ENCODE results near the gene GLDN.

The GLDN gene

DNA sequence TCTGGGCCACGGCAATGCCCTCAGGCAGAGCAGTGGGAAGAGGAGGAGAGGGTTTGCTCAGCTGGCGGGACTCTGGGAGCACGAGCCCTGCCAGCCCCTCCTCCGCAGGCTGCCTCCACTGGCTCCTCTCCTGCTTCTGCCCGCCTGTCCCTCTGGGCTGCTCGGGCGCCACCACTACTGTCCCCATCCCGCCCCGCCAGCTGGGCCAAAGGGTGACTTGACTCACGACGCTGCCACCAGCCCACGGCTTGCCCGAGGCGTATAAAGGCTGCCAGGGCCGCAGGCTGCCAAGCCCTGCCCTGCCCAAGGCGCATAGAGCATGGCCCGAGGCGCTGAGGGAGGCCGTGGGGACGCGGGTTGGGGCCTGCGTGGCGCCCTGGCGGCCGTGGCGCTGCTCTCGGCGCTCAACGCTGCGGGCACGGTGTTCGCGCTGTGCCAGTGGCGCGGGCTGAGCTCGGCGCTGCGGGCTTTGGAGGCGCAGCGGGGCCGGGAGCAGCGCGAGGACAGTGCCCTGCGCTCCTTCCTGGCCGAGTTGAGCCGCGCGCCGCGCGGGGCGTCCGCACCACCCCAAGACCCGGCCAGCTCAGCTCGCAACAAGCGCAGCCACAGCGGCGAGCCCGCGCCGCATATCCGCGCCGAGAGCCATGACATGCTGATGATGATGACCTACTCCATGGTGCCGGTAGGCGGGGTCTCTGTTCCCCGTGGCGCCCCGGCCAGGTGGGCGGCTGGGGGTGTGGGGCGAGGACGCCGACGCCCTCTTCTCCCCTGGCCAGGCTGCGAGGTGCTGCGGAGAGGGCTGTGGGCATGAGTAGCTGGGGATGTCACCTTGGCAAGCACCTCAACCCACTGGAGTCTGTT is at the start of gene GLDN:
TSS of gene GLDN (plus strand) at position 290 of the 861 bp plus-strand sequence. CDS start at position 320, 30 bp downstream.
- no peak for FAIRE-seq

DNA sequence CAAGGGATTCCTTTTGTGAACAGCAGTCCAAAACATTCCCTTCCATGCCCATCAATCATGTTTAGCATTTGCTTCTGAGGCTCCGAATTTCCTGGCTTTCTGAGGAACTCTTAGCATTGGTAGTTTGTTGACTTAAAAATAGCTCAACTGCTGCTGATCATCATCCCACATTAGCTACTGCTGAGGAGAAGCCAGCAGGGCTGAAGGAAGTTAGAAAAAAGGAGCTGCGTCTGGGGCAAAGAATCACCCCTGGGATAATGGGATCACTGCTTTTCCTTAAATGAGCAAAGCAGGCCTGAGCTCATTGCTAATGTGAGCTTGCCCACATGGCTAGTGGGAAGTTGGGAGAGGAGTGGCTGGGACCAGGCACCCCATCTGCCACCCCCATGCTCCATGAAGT is 42.8 kb upstream of the GLDN start:
- FAIRE-seq: no peak

DNA sequence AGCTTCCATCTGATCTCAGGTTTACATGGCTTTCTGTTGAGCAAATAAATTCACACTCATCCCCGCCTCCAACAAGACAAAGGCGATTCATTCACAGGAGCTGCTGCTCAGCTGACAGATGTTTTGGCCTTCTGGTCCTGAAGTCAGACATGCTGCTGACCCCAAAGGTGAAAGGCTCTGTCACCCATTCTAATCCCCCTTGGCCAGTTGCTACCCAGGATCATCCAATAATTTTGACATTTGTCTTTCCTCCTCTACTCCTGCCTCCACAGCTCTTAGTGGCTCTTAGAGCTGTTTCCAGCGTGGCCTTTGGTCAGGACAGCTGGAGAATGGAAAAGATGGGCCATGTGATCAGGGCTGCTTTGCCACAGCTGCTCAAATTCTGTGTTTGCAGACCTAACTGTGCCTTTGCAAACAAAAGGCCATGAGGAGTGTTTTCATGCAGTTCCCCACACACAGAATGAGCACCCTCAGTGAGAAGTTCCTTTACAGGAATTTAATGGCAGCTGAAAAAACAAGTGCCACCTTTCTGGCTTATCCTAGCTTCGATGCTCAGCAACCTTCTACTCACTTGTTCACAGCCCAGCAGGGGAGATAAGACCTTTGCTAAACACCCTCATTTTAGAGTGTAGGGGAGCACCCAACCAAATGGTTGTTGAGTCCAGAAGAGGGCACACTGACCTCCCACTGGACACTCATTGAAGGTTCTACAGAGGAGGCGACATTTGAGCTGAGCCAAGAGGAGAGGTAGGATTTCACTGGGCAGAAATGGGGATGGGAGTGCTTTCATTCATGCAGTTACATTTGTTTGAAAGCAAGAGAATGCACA is 42.1 kb upstream of the GLDN start:
- no peak for FAIRE-seq

DNA sequence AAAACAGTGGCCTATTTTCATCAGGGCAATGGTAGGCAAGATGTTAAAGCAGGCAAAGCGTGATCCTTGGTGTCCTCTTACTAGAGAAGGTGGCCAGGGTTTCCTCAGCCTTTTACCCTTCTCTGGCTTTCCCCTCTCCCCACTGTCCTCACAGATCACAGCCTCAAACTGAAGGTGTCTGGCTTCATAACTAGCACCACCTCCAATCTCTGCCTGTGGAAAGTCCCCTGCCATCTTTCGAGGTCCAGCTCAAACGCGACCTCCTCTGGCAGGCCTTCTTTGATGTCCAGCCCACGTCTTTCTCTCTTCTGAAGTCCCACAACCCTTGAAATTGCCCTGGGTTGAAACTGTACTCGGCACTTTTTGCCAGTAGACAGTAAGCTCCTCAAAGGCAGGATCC is 39.0 kb upstream of the GLDN start:
- FAIRE-seq: no peak

DNA sequence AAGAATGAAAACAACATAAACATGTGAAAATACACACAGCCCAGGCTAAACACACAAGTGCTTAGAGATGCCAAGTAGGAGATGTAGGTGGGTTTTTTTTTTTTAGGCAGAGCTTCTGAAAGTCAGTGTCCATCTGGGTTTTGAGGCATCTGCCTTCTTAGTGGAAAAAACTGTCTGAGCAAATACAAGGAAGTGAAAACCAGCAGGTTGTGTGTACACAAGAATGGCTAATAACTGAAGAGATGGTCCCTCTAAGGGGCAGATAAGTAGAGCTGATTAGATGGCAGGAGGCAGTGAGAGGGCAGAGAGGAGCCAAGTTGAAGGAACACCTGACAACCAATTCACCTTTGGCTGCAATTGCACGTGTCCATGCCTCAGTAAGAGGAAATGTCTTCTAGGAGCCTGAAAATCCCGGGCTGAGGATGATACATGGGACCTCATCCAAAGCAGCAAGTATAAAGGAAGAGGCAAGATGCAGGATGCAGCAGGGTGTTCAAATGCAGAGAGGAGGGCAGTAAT is 37.9 kb upstream of the GLDN start:
- FAIRE-seq: no peak

DNA sequence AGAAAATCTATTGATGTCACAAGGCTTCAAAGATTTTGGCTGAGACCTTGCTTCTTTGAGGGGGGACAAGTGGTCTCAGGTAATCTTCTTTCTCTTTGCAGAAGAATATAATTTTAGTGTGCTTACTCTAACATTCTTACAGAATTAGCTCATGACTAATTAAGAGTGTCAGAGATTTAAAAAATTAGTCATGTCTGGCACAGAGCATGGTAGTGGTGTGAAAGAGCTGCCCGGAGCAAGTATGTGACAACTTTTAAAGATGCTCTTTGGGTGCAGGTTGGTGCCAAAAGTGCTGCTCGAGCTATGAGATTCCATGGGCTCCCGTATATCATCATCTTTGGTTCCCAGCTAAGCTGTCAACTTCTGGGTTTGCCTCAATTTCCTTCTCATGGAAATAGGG is 34.1 kb upstream of the GLDN start:
- FAIRE-seq: no peak

DNA sequence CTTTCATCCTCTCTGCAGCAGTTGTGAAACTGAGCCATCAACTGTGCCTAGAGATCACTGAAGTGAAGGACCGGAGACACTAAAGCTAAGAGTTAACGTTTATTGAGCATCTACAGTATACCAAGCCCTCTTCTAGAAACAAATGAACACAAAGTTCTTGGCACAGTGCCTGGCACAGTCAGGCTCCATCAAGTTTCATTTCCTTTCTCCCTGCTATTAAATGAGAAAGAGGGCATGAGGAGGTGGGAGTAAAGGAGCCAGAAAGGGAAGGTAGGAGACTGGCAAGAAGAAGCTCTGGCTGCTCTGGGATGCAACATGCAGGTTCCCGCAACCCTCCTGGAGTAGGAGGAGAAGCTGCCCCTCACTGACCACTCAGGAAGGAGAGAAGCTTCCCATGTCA is 33.6 kb upstream of the GLDN start:
- FAIRE-seq: no peak

DNA sequence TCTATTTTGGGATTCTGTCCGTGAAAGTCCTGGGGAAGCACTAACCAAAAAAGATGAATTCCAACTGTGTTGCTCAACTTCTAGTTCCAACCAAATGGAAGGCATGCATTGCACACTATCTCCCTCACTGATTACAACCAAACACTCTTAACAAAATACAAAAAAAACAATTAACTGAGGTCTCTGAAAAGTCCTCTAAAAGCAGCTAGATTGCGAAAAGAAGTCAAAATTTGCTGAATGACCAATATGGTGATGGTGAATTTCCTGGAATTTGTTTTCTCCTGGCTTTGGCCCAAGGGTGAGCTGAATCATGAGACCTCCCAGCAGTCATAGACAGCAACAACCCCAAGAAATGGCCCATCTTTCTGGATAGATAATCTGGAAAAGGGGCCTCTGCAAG is 31.4 kb upstream of the GLDN start:
- no peak for FAIRE-seq

DNA sequence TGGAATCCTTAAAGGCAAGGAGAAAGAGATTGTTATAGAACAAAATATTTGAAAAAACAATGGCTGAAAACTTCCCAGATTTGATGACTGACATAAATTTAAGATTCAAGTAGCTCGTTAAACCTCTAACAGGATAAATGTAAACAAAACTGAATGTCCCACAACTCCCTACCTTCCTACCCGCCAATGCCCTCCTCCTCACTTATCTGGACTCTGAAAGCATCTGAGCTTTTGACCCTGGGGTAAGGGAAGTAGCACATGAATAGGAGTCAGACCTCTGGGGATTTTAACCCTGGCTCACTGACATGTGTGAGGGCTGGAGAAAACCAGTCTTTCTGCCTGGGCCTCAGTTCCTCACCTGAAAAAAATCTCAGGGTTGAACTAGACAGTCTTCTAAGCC is 29.9 kb upstream of the GLDN start:
- FAIRE-seq: no peak

DNA sequence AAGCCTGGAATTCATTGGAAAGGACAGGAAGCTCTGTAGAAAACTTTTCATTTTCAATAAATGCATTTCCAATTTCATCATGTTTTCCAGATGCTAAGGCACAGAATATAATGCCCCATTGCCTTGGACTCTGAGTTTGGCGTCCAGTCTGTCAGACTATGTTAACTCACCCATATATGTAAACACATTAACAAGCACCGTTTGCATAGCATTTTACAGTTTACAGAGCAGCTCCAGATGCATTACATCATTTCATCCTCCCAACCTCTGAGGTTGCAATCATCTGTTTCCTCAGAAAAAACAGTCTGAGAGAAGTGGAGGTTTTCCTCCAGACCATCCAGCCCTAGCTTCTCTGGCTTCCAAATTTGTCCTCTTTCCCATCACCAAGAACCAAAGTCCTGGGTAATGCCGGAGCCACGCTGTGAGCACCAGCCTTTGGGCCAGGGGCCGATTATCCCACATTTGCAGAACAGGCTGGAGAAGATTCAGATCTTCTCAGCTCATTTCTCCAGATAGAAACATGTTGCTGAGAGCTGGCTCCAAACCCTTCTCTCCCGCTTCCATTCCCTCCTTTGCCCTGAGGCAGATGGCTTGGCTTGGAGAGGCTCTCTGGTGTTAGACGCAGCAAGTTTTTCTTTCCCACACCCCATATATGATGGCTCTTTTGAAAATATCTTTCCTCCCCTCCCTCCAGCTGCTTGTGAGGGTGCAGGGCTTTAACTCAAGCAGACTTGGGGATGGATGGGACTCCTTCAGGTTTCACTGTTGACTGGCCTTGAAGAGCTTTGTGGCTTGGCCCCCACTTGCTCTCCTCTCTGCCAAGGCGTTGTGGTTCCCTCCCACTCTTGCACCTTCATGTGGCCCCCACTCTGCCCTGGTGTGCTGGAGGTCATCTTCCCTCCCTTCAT is 29.0 kb upstream of the GLDN start:
- FAIRE-seq: no peak

DNA sequence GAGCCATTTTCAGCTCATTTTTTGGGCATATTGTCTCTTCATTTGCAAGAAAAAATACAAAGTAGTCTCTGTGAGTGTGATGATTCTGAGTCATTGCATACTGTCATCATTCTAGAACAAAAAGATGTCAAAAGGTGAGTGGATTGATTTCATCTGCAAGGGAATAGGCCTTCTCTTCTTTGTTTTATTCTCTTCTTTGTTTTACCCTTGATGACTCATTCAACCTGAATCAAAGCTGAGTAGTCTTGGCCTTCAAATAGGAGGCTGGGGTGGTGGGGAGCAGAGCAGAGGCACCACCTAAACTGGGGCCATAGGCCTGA is 28.4 kb upstream of the GLDN start:
- no peak for FAIRE-seq

DNA sequence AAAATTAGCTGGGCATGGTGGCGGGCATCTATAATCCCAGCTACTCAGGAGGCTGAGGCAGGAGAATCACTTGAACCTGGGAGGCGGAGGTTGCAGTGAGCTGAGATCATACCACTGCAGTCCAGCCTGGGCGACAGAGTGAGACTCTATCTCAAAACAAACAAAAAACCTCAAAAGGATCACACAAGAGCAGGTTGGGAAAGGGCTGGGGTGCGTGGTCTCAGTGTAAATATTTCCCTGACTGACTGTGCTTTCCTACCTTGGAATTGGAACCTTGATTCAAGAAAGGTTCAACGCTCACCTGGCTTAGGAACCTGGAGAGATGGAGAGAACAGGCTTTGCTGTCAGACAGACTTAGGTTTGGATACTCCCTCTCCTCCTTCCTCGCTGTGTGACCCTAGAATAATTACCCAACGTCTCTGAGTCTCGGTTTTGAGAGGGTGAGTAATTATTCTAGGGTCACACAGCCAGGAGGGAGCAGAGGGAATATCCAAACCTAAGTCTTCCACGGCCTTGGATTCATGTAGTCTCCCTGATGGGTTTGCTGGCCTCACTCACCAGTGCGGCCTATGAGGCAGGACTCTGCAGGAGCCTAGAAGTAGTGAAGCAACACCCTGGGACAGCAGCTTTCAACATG is 27.7 kb upstream of the GLDN start:
- FAIRE-seq: no peak

DNA sequence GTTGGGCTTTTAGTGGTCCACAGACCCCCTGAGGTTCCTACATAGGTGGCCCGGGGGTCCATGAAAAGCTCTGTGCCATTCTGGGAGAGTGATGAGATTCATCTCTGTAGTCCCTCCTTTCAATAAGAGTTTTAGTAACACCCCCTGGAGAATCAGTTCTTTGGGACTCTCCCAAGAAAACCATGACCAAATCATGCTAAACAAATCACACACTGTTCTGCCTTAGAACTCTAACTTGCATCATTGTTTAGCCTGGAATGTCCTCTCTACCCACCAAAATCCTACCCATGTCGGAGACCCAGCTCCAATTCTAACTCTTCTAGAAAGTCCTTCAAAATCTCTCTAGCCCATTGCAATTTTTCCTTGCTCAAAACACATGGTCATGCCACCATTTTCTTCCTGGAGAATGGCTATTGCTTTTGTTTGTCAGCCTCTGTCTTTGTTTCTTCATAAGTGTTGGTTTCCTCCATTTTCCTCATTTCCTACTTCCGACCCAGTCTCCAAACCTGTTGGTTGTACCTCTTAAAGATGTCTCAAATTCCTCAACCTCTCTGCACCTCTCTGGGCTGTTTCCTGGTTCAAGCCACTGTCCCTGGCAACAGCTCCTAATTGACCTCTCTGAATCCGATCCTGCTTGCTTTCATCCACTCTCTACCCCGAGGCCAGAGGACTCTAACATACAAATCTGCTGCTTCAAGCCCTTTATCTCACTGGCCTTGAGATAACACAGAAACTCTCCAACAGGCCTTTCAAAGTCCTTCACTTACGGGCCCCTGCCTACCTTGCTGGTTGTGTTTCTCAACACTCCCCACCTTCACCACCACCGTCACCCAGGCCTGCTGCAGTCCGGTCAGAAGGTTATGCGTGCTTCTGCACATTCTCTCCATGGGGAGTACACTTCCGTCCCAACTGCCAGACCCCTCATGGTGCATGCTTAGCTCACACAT is 26.8 kb upstream of the GLDN start:
- FAIRE-seq: no peak

DNA sequence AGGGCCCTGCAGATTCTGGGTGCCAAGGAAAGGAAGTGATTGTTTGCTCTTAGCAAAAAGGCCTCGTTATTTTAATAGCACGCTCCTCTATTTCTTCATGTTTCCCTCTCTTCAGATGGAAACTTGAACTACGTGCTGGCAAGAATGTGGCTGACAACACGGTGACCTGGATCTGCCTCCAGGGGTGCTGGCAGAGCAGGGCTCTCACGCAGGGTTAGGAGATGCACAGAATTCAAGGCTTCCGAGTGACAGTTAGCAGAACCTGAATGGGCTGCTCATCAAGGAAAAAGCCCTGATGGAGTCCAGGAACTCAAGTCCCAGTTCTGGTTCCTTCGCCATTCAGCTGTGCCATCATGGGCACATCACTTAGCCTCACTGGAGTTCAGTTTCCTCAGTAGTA is 25.7 kb upstream of the GLDN start:
- FAIRE-seq: no peak

DNA sequence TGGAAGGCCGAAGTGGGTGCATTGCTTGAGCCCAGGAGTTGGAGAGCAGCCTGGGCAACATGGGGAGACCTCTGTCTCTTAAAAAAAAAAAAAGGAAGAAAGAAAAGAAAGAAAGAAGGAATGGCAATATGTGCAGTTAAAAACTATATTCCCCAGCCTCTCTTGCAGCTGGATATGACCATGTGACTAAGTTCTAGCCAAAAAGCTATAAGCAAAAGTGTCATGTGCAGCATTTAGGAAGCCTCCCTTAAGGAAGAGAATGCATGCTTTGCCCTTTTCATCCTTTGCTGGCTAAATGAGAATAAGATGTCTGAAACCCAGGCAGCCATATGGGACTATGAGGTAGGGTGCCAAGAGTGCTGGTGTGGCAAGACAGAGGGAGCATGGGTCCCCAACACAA is 24.8 kb upstream of the GLDN start:
- FAIRE-seq: no peak

DNA sequence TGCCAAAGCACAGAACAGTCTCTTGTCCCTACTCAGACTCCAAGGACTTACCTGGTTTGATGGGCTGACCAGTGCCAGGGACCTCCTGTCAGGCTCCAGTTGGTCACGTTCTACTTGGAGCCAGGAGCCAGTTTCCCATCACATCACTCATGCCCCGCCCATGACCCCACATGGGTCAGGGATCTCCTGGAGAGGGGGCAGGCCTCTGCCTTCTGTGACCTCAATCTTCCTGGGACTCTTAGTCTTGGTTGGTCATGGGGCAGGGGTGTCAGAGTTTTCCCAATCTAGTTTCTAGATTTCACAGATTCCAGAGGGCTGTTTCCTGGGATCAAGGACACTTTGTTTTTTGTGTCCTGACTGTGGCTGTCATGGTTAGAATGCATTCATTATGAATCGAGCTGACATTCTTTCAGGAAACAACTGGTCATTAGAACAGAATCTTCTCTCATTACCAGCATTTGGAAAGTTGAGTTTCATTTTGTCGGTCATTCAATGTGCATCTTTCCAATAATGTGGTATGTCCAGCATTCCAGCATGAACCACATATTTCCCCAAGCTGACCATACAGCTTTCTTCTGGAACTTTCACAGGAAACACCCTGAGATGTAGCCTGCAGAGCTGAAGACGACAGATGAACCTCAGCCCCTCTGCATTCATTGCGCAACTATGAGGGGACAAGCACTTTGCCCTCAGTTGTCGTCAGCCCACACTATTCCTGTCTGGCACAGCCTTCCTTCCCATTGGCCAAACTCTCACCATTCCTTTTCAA is 22.9 kb upstream of the GLDN start:
- no peak for FAIRE-seq

DNA sequence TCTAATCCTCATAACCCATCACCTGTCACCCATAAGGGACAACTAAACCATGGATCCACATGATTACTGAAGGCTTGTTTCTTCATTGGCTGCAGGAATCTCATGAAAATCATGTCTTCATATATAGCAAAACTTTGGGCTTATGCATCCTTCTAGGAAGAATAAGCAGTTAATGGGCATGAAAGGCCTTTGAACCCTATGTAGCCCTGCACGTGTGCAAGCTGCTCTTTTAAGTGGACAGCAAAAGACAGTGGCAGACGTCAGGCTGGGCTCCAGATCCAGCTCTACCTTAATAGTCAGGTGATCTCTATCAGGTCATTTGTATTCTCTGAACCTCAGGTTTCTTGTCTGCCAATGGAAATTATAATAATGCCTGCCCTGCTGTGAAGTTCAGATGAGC is 21.9 kb upstream of the GLDN start:
- no peak for FAIRE-seq

DNA sequence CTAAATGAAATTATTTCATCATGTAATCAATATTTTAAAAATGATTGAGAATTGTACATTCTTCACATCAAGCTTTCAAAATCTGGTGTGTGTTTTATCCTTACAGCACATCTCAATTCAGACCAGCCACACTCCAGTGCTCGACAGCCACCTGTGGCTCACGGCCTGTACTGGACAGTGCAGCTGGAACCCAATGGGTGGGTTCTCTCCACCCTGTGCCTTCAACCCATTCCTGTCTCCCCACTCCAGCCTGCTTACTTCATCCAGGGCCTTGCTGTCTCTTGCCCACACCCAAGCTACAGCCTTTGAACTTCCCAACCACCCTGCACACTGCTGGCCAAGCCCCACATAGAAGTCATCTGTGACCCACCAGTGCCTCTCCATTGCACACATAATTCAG is 20.6 kb upstream of the GLDN start:
- FAIRE-seq: no peak

DNA sequence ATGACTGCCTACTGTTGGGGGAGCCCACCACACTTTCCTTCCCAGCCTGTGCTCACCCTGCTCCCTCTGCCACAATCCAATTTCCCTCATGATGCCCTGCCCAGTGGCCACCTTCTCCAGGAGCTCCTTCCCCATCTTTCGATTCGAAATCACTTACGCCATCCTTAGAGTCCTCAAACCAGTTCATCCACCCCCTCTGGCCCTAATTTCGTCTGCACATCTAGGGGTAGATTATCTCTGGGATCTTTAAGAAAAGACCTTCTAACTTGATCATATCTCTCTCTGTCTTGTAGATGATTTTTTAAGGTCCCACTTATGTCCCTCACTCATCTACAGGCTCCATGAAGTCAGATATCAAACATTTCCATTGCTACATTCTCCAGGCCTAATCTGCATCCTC is 20.1 kb upstream of the GLDN start:
- FAIRE-seq: no peak

DNA sequence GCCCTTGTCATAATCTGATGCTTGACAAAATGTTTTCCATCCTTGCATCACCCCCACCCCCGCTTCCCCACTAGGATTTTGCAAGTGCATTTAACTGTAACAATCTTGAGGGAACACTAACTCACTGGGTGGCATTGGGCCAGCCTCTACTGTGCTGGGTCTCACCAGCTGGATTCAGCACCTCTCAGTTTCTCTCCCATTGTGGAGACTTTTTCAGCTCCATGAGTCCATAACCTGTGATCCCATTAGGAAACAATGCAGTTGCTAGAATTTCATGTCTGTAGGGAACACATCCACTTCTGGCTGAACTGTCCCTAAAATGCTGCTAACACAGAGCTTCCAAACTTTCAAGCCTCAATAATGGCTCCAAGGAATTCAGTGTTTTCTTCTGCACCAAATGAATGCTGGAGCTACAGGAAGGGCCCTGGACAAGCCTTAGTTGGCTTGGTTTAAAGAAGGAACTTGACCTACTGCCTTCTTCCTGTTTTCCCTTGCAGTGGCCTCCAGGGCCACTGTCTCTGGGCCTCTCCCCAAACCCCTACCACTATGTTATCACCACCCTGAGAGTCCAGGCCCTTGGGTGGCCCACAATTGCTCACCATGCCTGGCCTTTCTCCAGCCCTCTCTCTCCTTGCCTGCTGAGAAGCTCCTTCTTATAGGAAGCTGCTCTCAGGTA is 18.7 kb upstream of the GLDN start:
- no peak for FAIRE-seq

Data from TTC549 (cell line).